Activated T-cell treated with anti-CD3 and anti-CD28 coated beads, Interleukin-2, amount 50 U/mL, for 24 hours (primary cell): Measurements from ENCODE around the gene APP.
"Not testable (repeated sequence)": the region's sequence is repeated elsewhere in the genome, so short reads cannot be mapped to it uniquely, and the experiment has no call there.

ENCODE experiments used
- DNase-seq: peaks from one replicate; pipeline ENCODE4 v3.0.0-alpha.2; 2020
- H3K27ac Mint-ChIP-seq: 2 replicates; pipeline ENCODE4 v1.8.0; 2020; ENCODE audit warnings: mild to moderate bottlenecking, mixed read lengths
- H3K27me3 Mint-ChIP-seq: 2 replicates; pipeline ENCODE4 v1.8.0; 2020; ENCODE audit warnings: mixed read lengths
- H3K36me3 Mint-ChIP-seq: 2 replicates; pipeline ENCODE4 v1.8.0; 2020; ENCODE audit warnings: low read depth, mixed read lengths
- H3K4me1 Mint-ChIP-seq: 2 replicates; pipeline ENCODE4 v1.8.0; 2020; ENCODE audit warnings: low read depth, mixed read lengths
- H3K4me3 Mint-ChIP-seq: 2 replicates; pipeline ENCODE4 v1.8.0; 2020; ENCODE audit warnings: mild to moderate bottlenecking, moderate library complexity, mixed read lengths
- H3K9me3 Mint-ChIP-seq: 2 replicates; pipeline ENCODE4 v1.8.0; 2020; ENCODE audit warnings: mixed read lengths

The APP gene

GRCh38 chr21:26027696-26028095 is 142.9 kb downstream of the APP start:
- H3K27ac Mint-ChIP-seq, result no peak overlapping the region
- H3K4me3 Mint-ChIP-seq, result no peak overlapping the region
- no peak for DNase-seq
- H3K27me3 Mint-ChIP-seq, result no peaks in the 10 kb centered on the region
- H3K9me3 Mint-ChIP-seq, result no peaks in the 10 kb centered on the region
- H3K4me1 Mint-ChIP-seq, result no peaks in the 10 kb centered on the region
- peaks cover 16% of the 10 kb centered on the region for H3K36me3 Mint-ChIP-seq

GRCh38 chr21:26025536-26026512 is 144.7 kb downstream of the APP start:
- no peak for DNase-seq
- H3K4me1 Mint-ChIP-seq, result no peaks in the 10 kb centered on the region
- H3K36me3 Mint-ChIP-seq, result peaks cover 24% of the 10 kb centered on the region
- no peaks in the 10 kb centered on the region for H3K9me3 Mint-ChIP-seq
- H3K27ac Mint-ChIP-seq, result no peak overlapping the region
- H3K4me3 Mint-ChIP-seq, result no peak overlapping the region
- H3K27me3 Mint-ChIP-seq, result no peaks in the 10 kb centered on the region

- not testable (repeated sequence) for H3K4me3 Mint-ChIP-seq, H3K27me3 Mint-ChIP-seq, DNase-seq, H3K9me3 Mint-ChIP-seq, H3K27ac Mint-ChIP-seq, H3K4me1 Mint-ChIP-seq
- peaks cover 35% of the 10 kb centered on the region for H3K36me3 Mint-ChIP-seq
These were observed 147.2 kb downstream of the APP start for GRCh38 chr21:26023406-26023805.

- H3K4me3 Mint-ChIP-seq, H3K27me3 Mint-ChIP-seq, H3K9me3 Mint-ChIP-seq, H3K27ac Mint-ChIP-seq, DNase-seq, H3K4me1 Mint-ChIP-seq: not testable (repeated sequence)
- peaks cover 35% of the 10 kb centered on the region for H3K36me3 Mint-ChIP-seq
These were observed 147.8 kb downstream of the APP start for GRCh38 chr21:26022598-26023337.

GRCh38 chr21:26020510-26020909 is 150.1 kb downstream of the APP start:
- Mint-ChIP-seq H3K9me3 (no peaks in the 10 kb centered on the region), H3K27me3 (no peaks in the 10 kb centered on the region), H3K4me1 (no peaks in the 10 kb centered on the region), H3K4me3 (no peak overlapping the region), H3K27ac (no peak overlapping the region), H3K36me3 (peaks cover 35% of the 10 kb centered on the region)
- DNase-seq, result no peak

GRCh38 chr21:26020081-26020480 is 150.5 kb downstream of the APP start:
- H3K36me3 Mint-ChIP-seq, result peaks cover 35% of the 10 kb centered on the region
- H3K9me3 Mint-ChIP-seq, result no peaks in the 10 kb centered on the region
- no peak overlapping the region for H3K4me3 Mint-ChIP-seq
- no peaks in the 10 kb centered on the region for H3K4me1 Mint-ChIP-seq
- H3K27me3 Mint-ChIP-seq, result no peaks in the 10 kb centered on the region
- DNase-seq, result no peak
- no peak overlapping the region for H3K27ac Mint-ChIP-seq

GRCh38 chr21:26019236-26019635 is 151.3 kb downstream of the APP start:
- Mint-ChIP-seq H3K27ac (no peak overlapping the region), H3K36me3 (peaks cover 35% of the 10 kb centered on the region), H3K4me1 (no peaks in the 10 kb centered on the region), H3K4me3 (no peak overlapping the region), H3K27me3 (no peaks in the 10 kb centered on the region), H3K9me3 (no peaks in the 10 kb centered on the region)
- no peak for DNase-seq

- H3K36me3 Mint-ChIP-seq, result peaks cover 5% of the 10 kb centered on the region
- no peak overlapping the region for H3K4me3 Mint-ChIP-seq
- H3K9me3 Mint-ChIP-seq, result no peaks in the 10 kb centered on the region
- H3K4me1 Mint-ChIP-seq, result peaks cover 2% of the 10 kb centered on the region
- H3K27ac Mint-ChIP-seq, result no peak overlapping the region
- no peak for DNase-seq
- no peaks in the 10 kb centered on the region for H3K27me3 Mint-ChIP-seq
These were observed 156.6 kb downstream of the APP start for GRCh38 chr21:26013970-26014369.

GRCh38 chr21:26012482-26012881 is 158.1 kb downstream of the APP start:
- not testable (repeated sequence) for H3K4me3 Mint-ChIP-seq, H3K9me3 Mint-ChIP-seq, H3K4me1 Mint-ChIP-seq, DNase-seq, H3K36me3 Mint-ChIP-seq, H3K27me3 Mint-ChIP-seq, H3K27ac Mint-ChIP-seq

GRCh38 chr21:26011292-26011940 is 159.2 kb downstream of the APP start:
- no peaks in the 10 kb centered on the region for H3K27me3 Mint-ChIP-seq
- no peak overlapping the region for H3K4me3 Mint-ChIP-seq
- peaks cover 4% of the 10 kb centered on the region for H3K36me3 Mint-ChIP-seq
- no peaks in the 10 kb centered on the region for H3K9me3 Mint-ChIP-seq
- DNase-seq, result no peak
- H3K4me1 Mint-ChIP-seq, result peaks cover 4% of the 10 kb centered on the region
- no peak overlapping the region for H3K27ac Mint-ChIP-seq

GRCh38 chr21:26007951-26008498 is 162.5 kb downstream of the APP start:
- Mint-ChIP-seq H3K36me3 (peaks cover 5% of the 10 kb centered on the region), H3K27ac (no peak overlapping the region), H3K4me3 (no peak overlapping the region), H3K4me1 (peaks cover 4% of the 10 kb centered on the region), H3K27me3 (no peaks in the 10 kb centered on the region), H3K9me3 (no peaks in the 10 kb centered on the region)
- no peak for DNase-seq

GRCh38 chr21:26005464-26005863 is 165.1 kb downstream of the APP start:
- Mint-ChIP-seq H3K27me3 (no peaks in the 10 kb centered on the region), H3K4me1 (peaks cover 6% of the 10 kb centered on the region), H3K9me3 (no peaks in the 10 kb centered on the region), H3K36me3 (peaks cover 5% of the 10 kb centered on the region), H3K4me3 (no peak overlapping the region), H3K27ac (no peak overlapping the region)
- no peak for DNase-seq

- no peak for DNase-seq
- Mint-ChIP-seq H3K27ac (no peak overlapping the region), H3K36me3 (peaks cover 9% of the 10 kb centered on the region), H3K9me3 (no peaks in the 10 kb centered on the region), H3K4me3 (no peak overlapping the region), H3K4me1 (peaks cover 5% of the 10 kb centered on the region), H3K27me3 (no peaks in the 10 kb centered on the region)
These were observed 167.2 kb downstream of the APP start for GRCh38 chr21:26003404-26003803.

- H3K4me1 Mint-ChIP-seq, result peaks cover 5% of the 10 kb centered on the region
- H3K27ac Mint-ChIP-seq, result no peak overlapping the region
- no peak overlapping the region for H3K4me3 Mint-ChIP-seq
These were observed 169.2 kb downstream of the APP start for GRCh38 chr21:26001356-26001755.

More at GRCh38 chr21:26001356-26001755, 169.2 kb downstream of the APP start:
- no peak for DNase-seq
- peaks cover 19% of the 10 kb centered on the region for H3K36me3 Mint-ChIP-seq
- H3K9me3 Mint-ChIP-seq, result no peaks in the 10 kb centered on the region
- no peaks in the 10 kb centered on the region for H3K27me3 Mint-ChIP-seq
